Measurements from ENCODE around the gene TMEM61.

The TMEM61 gene

GRCh38 chr1:55039342-55040082 lies 59.1 kb downstream of the TMEM61 start, which contains the start of gene PCSK9:
Gene PCSK9 (plus strand): TSS chr1:55039548. CDS start chr1:55039838, 290 bp downstream.
- no peak for DNase-seq (ENCODE audit: low spot score)

GRCh38 chr1:55040083-55040932 lies 59.9 kb downstream of the TMEM61 start:
- DNase-seq (ENCODE audit: low spot score), result no peak

- no peak for DNase-seq (ENCODE audit: low spot score)
Observed at GRCh38 chr1:55040933-55041494, 60.6 kb downstream of the TMEM61 start.

GRCh38 chr1:55041613-55042012 lies 61.2 kb downstream of the TMEM61 start:
- DNase-seq (ENCODE audit: low spot score), result no peak
